ENCODE data around the gene BTBD2.

BTBD2 gene

DNA sequence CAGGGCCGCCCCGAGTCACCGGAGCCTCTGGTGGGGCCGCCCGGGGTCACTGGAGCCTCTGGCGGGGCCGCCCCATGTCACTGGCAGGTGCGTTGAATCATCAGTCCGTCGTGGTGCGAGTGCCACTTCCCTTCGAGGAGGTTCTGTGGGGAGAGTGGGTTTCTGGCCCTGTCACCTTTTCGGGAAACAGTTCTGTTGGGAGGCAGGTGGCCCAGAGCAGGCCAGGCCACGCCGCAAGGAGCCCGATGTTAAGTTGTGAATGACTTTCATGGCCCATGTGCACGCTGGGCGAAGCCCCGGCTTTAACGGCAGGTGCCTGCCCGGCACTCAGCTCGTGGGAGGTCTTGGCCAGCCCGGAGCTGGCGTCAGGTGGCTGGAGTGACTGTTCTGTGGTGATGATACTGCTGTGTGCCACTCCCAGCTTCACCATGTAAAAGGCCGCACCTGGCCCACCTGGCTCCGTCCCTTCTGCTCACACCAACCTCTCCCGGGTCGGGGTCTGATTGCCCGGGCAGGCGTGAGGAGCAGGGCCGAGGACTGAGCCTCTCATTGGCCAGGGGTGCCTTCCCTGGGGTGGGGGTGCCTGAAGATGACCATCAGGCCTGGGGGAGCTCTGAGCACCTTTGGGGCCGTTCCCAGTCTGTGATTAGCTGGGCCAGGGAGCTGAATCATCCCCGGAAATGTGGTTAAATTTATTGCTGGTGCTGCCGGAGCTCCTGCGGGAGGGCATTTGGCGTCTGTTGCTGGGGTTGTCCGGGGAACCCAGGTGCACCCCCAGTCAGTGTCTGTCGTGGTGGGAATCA is 45.3 kb downstream of the BTBD2 start:
- Histone ChIP-seq H3K27ac (ENCODE audit: low read length) (no peak overlapping the region), H3K27me3 (ENCODE audit: low read depth, low read length) (no peaks in the 10 kb centered on the region), H3K4me3 (ENCODE audit: low read depth in 1 of 2, low read length in 2 of 2) (no peak overlapping the region), H3K9me3 (ENCODE audit: control insufficient read depth in 1 of 2, low read length in 2 of 2) (no peaks in the 10 kb centered on the region), H3K36me3 (ENCODE audit: control insufficient read depth in 1 of 2, insufficient read depth in 2 of 2, low read length in 2 of 2) (peaks cover 3 to 17% of the 10 kb centered on the region in 2 donors), H3K4me1 (ENCODE audit: control insufficient read depth in 1 of 2, insufficient read depth in 2 of 2, low read length in 2 of 2) (peaks cover 0 to 4% of the 10 kb centered on the region in 2 donors)

DNA sequence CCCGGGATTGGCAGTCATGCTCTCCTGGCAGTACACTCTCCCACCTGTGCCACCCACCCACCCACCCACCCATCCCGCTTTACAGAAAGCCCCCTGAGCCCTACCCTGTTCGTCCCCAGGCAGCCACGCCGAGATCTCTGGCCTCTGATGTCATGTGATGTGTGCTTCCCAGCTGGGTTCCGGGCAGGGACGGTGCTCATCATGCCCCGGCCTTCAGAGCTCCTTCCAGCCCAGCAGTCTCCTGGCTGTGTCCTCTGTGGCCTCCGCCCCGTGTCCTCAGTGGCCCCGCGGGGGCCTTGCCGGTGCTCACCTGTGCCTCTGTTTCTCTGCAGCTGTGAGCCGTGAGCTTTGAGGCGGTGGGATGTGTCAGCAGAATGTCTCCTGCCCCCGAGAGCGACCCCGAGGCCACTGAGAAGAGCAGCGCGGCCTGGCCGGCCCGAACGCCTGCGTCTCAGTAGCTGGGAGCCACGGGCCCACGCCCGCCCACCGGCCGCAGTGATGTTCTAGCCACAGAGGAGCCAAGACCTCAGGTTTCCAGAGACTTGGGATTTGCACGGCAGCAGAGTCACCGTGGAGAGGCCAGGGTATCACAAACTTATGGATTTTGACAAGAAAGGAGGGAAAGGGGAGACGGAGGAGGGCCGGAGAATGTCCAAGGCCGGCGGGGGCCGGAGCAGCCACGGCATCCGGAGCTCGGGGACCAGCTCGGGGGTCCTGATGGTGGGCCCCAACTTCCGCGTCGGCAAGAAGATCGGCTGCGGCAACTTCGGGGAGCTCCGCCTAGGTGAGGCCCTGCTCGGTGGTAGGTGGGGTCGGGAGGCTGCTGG is 46.1 kb downstream of the BTBD2 start:
- no peaks in the 10 kb centered on the region for H3K27me3 ChIP-seq (ENCODE audit: low read depth, low read length)
- H3K9me3 ChIP-seq (ENCODE audit: control insufficient read depth in 1 of 2, low read length in 2 of 2), result no peaks in the 10 kb centered on the region
- peaks cover 3 to 14% of the 10 kb centered on the region in 2 donors for H3K36me3 ChIP-seq (ENCODE audit: control insufficient read depth in 1 of 2, insufficient read depth in 2 of 2, low read length in 2 of 2)
- peaks cover 0 to 4% of the 10 kb centered on the region in 2 donors for H3K4me1 ChIP-seq (ENCODE audit: control insufficient read depth in 1 of 2, insufficient read depth in 2 of 2, low read length in 2 of 2)
- H3K27ac ChIP-seq (ENCODE audit: low read length), result no peak overlapping the region
- no peak overlapping the region for H3K4me3 ChIP-seq (ENCODE audit: low read depth in 1 of 2, low read length in 2 of 2)

DNA sequence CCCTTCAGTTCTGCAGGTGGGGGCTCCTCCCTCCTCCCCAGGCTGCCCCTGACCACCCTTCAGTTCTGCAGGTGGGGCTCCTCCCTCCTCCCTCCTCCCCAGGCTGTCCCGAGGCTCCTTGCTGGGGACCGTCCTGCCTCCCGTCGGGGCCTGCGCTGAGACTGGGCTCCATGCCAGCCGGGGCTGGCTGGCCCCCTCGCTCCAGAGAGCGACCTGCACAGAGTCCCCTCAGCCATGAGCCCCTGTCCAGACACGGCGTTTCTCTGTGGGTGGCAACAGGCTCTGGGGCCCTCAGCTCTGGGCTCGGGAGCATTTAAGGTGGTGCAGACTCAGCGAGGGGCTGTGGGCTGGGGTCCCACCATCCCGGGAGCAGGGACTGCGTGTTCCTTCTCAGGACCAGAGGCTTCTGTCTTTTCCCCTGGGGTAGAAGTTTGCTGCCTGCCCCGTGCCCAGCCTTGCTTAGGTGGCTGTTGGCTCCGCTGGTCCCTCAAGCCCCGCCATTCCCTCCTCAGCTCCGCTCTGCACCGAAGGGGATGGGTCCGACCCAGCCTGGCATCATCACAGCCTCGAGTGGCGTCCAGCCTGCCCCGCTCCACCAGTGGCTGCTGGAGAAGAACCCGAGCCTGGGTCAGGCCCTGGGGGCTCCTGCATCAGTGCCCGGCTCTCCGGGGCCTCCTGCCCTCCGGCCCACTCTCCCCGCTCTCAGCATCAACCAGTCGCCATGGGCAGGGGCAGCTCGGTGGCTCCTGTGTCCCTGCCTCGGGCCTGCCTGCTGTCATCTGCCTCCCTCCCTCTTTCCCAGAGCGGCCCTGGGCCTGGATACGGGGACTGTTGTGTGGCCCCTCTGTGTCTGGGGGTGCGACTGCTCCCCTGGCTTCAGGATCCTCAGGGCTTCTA is 47.0 kb downstream of the BTBD2 start:
- Histone ChIP-seq H3K4me3 (ENCODE audit: low read depth in 1 of 2, low read length in 2 of 2) (no peak overlapping the region), H3K27me3 (ENCODE audit: low read depth, low read length) (no peaks in the 10 kb centered on the region), H3K4me1 (ENCODE audit: control insufficient read depth in 1 of 2, insufficient read depth in 2 of 2, low read length in 2 of 2) (peaks cover 0 to 4% of the 10 kb centered on the region in 2 donors), H3K36me3 (ENCODE audit: control insufficient read depth in 1 of 2, insufficient read depth in 2 of 2, low read length in 2 of 2) (peaks cover 3 to 14% of the 10 kb centered on the region in 2 donors), H3K9me3 (ENCODE audit: control insufficient read depth in 1 of 2, low read length in 2 of 2) (no peaks in the 10 kb centered on the region), H3K27ac (ENCODE audit: low read length) (no peak overlapping the region)

DNA sequence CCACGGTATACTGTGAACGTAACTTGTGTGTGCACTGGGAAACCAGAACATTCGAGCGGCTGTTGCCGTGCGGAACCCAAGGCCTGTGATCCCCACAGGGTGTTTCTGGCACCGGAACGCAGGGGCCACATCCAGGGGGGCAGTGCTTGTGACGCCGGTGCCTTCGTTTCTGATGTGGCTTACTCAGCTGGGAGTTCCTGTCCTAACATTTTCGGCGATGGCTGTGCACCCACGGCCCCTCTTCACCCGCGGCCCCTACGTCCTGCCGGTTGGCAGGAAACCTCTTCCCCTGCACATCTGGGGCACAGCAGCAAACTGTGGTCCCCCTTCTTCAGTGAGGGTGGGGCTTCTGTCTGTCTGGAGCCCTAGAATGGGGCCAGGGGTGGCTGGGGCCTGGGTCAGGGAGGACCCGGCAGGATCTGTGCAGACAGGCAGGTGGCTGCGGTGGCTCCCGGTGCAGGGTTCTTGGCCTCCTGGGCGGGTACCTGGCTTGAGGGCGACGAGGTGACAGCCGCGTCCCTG is 48.4 kb downstream of the BTBD2 start:
- H3K27me3 ChIP-seq (ENCODE audit: low read depth, low read length), result no peaks in the 10 kb centered on the region
- H3K36me3 ChIP-seq (ENCODE audit: control insufficient read depth in 1 of 2, insufficient read depth in 2 of 2, low read length in 2 of 2), result peaks cover 3 to 21% of the 10 kb centered on the region in 2 donors
- no peak overlapping the region for H3K4me3 ChIP-seq (ENCODE audit: low read depth in 1 of 2, low read length in 2 of 2)

DNA sequence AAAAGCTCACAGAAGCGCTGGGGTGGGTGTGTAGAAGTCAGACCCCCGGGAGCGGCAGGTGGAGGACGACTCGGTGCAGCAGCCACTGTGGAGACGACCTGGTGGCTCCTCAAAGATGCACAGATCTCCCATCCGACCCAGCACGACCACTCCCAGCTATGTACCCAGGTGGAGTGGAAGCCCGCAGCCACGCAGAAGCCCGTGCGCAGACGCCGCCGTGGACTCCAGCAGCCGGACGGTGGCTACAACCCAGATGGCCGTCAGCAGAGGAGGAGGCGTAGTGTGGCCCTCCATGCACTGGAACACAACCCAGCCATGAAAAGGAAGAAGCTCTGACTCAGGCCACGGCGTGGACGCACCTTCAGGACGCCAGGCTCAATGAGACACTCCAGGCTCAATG is 52.8 kb downstream of the BTBD2 start:
- H3K27ac ChIP-seq (ENCODE audit: low read length), result no peak overlapping the region
- peaks cover 0 to 3% of the 10 kb centered on the region in 2 donors for H3K4me1 ChIP-seq (ENCODE audit: control insufficient read depth in 1 of 2, insufficient read depth in 2 of 2, low read length in 2 of 2)
- no peak overlapping the region for H3K4me3 ChIP-seq (ENCODE audit: low read depth in 1 of 2, low read length in 2 of 2)
- peaks cover 3 to 7% of the 10 kb centered on the region in 2 donors for H3K36me3 ChIP-seq (ENCODE audit: control insufficient read depth in 1 of 2, insufficient read depth in 2 of 2, low read length in 2 of 2)
- no peaks in the 10 kb centered on the region for H3K9me3 ChIP-seq (ENCODE audit: control insufficient read depth in 1 of 2, low read length in 2 of 2)
- H3K27me3 ChIP-seq (ENCODE audit: low read depth, low read length), result no peaks in the 10 kb centered on the region

More for the DNA sequence above, 48.4 kb downstream of the BTBD2 start:
- Histone ChIP-seq H3K4me1 (ENCODE audit: control insufficient read depth in 1 of 2, insufficient read depth in 2 of 2, low read length in 2 of 2) (peaks cover 0 to 4% of the 10 kb centered on the region in 2 donors), H3K9me3 (ENCODE audit: control insufficient read depth in 1 of 2, low read length in 2 of 2) (no peaks in the 10 kb centered on the region), H3K27ac (ENCODE audit: low read length) (no peak overlapping the region)

DNA sequence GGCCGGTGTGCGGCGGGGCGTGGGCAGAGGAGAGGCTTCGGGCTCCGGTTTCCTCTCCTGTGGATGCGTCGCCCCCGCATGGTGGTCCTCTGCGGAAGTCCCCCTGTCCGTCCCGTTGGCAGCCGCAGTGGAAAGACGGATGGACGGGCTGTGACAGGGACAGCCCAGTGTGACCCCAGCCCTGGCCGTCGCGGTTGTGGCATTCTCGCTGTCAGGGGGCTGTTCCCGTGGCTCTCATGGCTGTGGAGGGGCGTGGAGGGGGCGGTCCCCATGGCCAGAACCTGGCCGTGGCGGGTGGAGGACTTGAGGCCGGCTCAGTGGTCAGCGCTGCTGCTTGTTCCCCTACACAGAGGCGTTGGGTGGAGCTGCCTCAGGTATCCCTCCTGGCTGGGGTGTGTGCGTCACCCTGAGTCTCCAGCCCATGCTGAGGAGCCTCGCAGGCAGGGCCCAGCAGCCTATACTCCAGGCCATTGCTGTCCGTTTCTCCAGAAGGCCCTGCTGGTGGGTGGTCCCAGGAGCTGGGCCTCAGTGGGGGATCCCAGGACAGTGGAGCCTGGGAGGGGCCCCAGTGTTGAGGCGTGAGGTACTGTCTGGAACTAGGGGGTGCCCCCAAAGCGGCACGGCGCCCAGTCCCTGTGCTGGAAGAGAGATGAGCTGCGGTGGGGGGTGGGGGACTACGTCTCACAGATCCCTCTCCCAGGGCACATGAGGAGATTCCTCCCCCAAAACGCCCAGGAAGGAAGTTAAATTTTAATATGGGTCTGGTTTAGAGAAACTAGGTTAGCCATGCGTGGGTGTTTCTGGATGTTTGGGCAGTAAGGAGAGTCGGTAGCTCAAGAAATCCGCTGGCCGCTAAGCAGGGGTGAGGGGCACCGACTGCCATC is 54.3 kb downstream of the BTBD2 start:
- Histone ChIP-seq H3K36me3 (ENCODE audit: control insufficient read depth in 1 of 2, insufficient read depth in 2 of 2, low read length in 2 of 2) (peaks cover 3 to 7% of the 10 kb centered on the region in 2 donors), H3K9me3 (ENCODE audit: control insufficient read depth in 1 of 2, low read length in 2 of 2) (no peaks in the 10 kb centered on the region), H3K27ac (ENCODE audit: low read length) (no peak overlapping the region), H3K27me3 (ENCODE audit: low read depth, low read length) (no peaks in the 10 kb centered on the region), H3K4me3 (ENCODE audit: low read depth in 1 of 2, low read length in 2 of 2) (no peak overlapping the region), H3K4me1 (ENCODE audit: control insufficient read depth in 1 of 2, insufficient read depth in 2 of 2, low read length in 2 of 2) (peaks cover 0 to 13% of the 10 kb centered on the region in 2 donors)

DNA sequence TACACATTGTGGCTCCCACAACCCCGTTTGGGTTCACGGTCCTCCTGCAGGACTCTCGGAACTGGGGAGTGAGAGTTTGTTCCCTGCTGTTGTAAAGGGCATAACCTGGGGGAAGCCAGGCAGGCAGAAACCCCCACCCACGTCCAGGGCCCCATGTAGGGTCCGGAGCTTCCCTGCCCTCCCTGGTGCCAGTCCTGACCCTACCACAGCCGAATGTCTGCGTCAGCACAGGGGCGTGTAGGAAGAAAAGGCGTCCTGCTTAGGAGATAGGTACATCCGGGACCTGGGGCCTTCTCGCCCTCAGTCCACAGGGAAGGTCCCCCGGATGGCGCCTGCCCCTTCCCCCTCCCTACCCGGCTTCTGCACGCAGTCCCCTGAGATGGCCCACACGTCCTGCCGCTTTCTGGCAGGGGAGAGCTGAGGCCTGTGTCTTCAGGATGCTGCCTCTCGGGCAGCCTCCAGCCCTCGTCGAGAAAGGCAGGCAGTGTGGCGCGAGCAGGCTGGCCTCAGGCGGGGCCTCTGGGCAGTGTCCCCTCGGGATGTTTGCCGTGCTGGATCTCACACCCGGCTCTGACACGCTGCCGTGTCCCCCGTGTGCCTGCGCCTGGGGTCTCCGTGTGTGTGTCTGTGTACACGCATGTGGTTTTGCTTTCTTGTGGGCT is 55.5 kb downstream of the BTBD2 start:
- H3K36me3 ChIP-seq (ENCODE audit: control insufficient read depth in 1 of 2, insufficient read depth in 2 of 2, low read length in 2 of 2), result peaks cover 0 to 7% of the 10 kb centered on the region in 2 donors
- no peak overlapping the region for H3K27ac ChIP-seq (ENCODE audit: low read length)
- H3K27me3 ChIP-seq (ENCODE audit: low read depth, low read length), result no peaks in the 10 kb centered on the region
- no peak overlapping the region for H3K4me3 ChIP-seq (ENCODE audit: low read depth in 1 of 2, low read length in 2 of 2)
- no peaks in the 10 kb centered on the region for H3K9me3 ChIP-seq (ENCODE audit: control insufficient read depth in 1 of 2, low read length in 2 of 2)
- peaks cover 0 to 17% of the 10 kb centered on the region in 2 donors for H3K4me1 ChIP-seq (ENCODE audit: control insufficient read depth in 1 of 2, insufficient read depth in 2 of 2, low read length in 2 of 2)

DNA sequence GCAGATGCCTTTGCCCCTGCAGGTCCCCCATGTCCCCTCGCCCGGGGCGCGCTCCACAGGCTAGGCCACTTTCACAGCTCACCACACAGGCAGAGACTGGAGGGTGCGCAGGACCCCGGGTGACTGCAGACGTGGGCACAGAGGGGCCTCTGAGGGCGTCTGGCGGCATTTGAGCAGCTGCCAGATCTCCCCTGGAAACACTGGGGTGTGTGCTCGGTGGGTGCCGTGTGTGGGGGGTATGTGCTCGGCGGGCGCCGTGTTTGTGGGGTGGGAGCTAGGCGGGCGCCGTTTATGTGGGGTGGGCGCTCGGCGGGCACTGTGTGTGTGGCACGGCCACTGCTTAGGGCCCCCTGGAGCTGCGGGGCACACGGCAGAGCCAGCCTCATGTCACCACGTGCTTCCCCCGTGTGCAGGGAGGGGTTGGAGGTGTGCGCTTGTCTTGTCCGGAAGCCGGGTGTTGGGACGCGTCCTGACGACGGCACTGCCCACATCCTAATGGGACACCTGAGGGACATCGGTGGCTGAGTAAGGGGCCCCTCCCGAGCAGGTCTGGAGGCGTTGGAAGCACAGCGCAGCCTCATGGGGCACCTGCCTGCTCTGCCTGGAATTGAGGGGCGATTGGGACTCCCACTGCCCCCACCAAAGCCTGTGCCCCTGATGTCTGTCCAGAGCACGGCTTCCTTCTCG is 57.8 kb downstream of the BTBD2 start:
- H3K27ac ChIP-seq (ENCODE audit: low read length), result no peak overlapping the region
- peaks cover 0 to 12% of the 10 kb centered on the region in 2 donors for H3K36me3 ChIP-seq (ENCODE audit: control insufficient read depth in 1 of 2, insufficient read depth in 2 of 2, low read length in 2 of 2)
- no peaks in the 10 kb centered on the region for H3K9me3 ChIP-seq (ENCODE audit: control insufficient read depth in 1 of 2, low read length in 2 of 2)
- H3K27me3 ChIP-seq (ENCODE audit: low read depth, low read length), result no peaks in the 10 kb centered on the region
- H3K4me3 ChIP-seq (ENCODE audit: low read depth in 1 of 2, low read length in 2 of 2), result no peak overlapping the region
- H3K4me1 ChIP-seq (ENCODE audit: control insufficient read depth in 1 of 2, insufficient read depth in 2 of 2, low read length in 2 of 2), result peaks cover 0 to 17% of the 10 kb centered on the region in 2 donors

DNA sequence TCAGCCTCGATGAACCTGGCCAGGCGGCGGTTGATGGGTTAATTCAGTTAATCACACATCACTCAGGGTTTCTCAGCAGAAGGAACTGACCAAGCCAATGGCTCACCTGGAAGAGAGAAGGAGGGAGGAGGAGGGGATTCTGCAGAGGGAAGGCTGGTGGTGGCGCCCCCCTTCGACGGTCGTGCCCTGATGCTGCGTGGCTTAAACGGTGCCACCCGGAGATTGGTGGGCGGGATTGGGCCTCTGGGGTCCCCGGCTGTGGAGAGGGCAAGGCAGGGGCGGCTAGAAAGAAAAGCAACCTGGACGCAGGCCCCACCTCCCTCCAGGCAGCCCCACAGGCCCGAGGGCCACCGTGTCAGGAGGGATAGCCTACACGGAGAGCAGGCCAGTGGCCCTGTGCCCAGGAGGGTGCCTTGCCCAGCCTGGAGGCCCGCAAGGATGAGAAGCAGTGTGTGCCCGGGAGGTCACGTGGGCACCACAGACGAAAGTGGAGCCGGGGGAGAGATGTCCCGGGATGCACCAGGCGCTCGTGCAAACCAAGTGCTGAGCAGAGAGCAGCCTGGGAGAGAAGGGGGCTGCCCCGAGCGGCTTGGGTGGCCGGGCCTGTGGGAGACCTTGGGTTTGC is 58.5 kb downstream of the BTBD2 start:
- Histone ChIP-seq H3K36me3 (ENCODE audit: control insufficient read depth in 1 of 2, insufficient read depth in 2 of 2, low read length in 2 of 2) (peaks cover 0 to 11% of the 10 kb centered on the region in 2 donors), H3K27me3 (ENCODE audit: low read depth, low read length) (no peaks in the 10 kb centered on the region), H3K9me3 (ENCODE audit: control insufficient read depth in 1 of 2, low read length in 2 of 2) (no peaks in the 10 kb centered on the region), H3K4me1 (ENCODE audit: control insufficient read depth in 1 of 2, insufficient read depth in 2 of 2, low read length in 2 of 2) (peaks cover 0 to 17% of the 10 kb centered on the region in 2 donors), H3K27ac (ENCODE audit: low read length) (no peak overlapping the region), H3K4me3 (ENCODE audit: low read depth in 1 of 2, low read length in 2 of 2) (no peak overlapping the region)
